Measurements from ENCODE around the gene LRRC74A. TPM values are rescaled to one million over a fixed set of nuclear protein-coding genes. Genes with fewer than 3 reads are reported as not detected.

Gene LRRC74A
- total and polyA plus RNA-seq, 4 experiments from 2014 or later, result not detected

DNA sequence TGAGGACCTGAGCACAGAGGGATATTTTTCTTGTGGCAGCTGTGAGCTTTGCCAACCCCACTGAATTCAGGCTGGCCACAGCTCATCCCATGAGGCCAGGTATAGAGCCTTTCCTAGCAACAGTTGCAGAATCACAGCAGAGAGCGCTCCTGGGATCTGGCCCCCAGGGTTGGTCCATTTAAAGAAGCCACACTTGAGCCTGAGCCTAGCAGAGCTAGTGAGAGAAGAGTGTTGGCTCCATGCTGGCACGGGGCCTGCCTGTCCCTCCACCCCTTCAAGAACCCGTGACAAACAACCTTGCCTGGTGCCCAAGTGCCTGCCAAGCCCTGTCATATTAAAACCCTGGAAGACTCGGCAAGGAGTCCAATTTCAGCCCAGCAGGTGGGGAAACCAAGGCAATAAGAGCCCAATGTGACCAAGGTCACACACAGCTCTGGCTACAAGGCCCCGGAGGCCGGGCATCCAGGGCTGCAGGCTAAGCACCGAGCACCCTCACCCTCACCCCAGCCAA, 91.6 kb downstream of the LRRC74A start:
- intact Hi-C loops (cut with micrococcal nuclease), result no loop called here
- Histone ChIP-seq H3K27ac (ENCODE audit: low read depth, low read length) (no peak overlapping the region), H3K4me3 (ENCODE audit: low read length in 2 of 2) (no peak overlapping the region), H3K36me3 (ENCODE audit: insufficient read depth, low read length) (no peaks in the 10 kb centered on the region), H3K9me3 (ENCODE audit: control insufficient read depth in 1 of 2, low read length in 2 of 2) (no peaks in the 10 kb centered on the region), H3K27me3 (ENCODE audit: insufficient read depth, low read length) (no peaks in the 10 kb centered on the region), H3K4me1 (ENCODE audit: insufficient read depth, low read length) (peaks cover 40% of the 10 kb centered on the region)
- H3K27me3 Mint-ChIP-seq, result no peaks in the 10 kb centered on the region
- H3K4me3 Mint-ChIP-seq, result peak overlapping the region in 1 of 8 donors; percentile 16
- H3K9me3 Mint-ChIP-seq, result peaks cover 0 to 1% (median 0%) of the 10 kb centered on the region in 8 donors
- POLR2A ChIA-PET (ENCODE audit: partially characterized antibody), result interaction anchor here (0.8 to 2.3 kb wide), 5 partner anchors 9 to 136 kb away, joined by 3 to 7 read pairs (median 3); partner anchors contain the start of gene IRF2BPL
- H3K36me3 Mint-ChIP-seq, result no peaks in the 10 kb centered on the region
- peaks cover 23 to 57% (median 42%) of the 10 kb centered on the region in 4 donors for H3K4me1 Mint-ChIP-seq
- peak overlapping the region in 5 of 7 donors; percentile 29 to 69 (median 33) for H3K27ac Mint-ChIP-seq
- CTCF ChIA-PET (ENCODE audit: partially characterized antibody), result interaction anchor here (0.8 to 14.2 kb wide), 14 partner anchors 9 to 150 kb away, joined by 3 to 360 read pairs (median 4); no protein-coding TSS in a partner anchor
- DNase-seq, result no peak

- H3K27me3 ChIP-seq (ENCODE audit: insufficient read depth, low read length), result no peaks in the 10 kb centered on the region
- H3K27ac ChIP-seq (ENCODE audit: low read depth, low read length), result no peak overlapping the region
- Mint-ChIP-seq H3K4me3 (no peak overlapping the region), H3K9me3 (peaks cover 0 to 1% (median 0%) of the 10 kb centered on the region in 8 donors), H3K36me3 (no peaks in the 10 kb centered on the region), H3K27me3 (no peaks in the 10 kb centered on the region), H3K4me1 (peaks cover 22 to 58% (median 43%) of the 10 kb centered on the region in 4 donors), H3K27ac (peak overlapping the region in 3 of 7 donors; percentile 32 to 74 (median 33))
- no peak for DNase-seq
- peaks cover 36% of the 10 kb centered on the region for H3K4me1 ChIP-seq (ENCODE audit: insufficient read depth, low read length)
- no peaks in the 10 kb centered on the region for H3K9me3 ChIP-seq (ENCODE audit: control insufficient read depth in 1 of 2, low read length in 2 of 2)
- intact Hi-C loops (cut with micrococcal nuclease), result no loop called here
- ChIA-PET POLR2A (ENCODE audit: partially characterized antibody) (interaction anchor here (1.2 to 1.4 kb wide), 2 partner anchors 9 to 110 kb away, joined by 3 to 6 read pairs; partner anchors contain the start of gene IRF2BPL), CTCF (ENCODE audit: partially characterized antibody) (interaction anchor here (0.8 to 14.2 kb wide), 10 partner anchors 10 to 149 kb away, joined by 3 to 360 read pairs (median 12); no protein-coding TSS in a partner anchor)
- H3K4me3 ChIP-seq (ENCODE audit: low read length in 2 of 2), result no peak overlapping the region
- H3K36me3 ChIP-seq (ENCODE audit: insufficient read depth, low read length), result no peaks in the 10 kb centered on the region
Measured at GRCh38 chr14:76918256-76918781, 92.1 kb downstream of the LRRC74A start.

GRCh38 chr14:76918782-76919394, 92.7 kb downstream of the LRRC74A start:
- Histone ChIP-seq H3K4me3 (ENCODE audit: low read length in 2 of 2) (no peak overlapping the region), H3K36me3 (ENCODE audit: insufficient read depth, low read length) (no peaks in the 10 kb centered on the region), H3K27ac (ENCODE audit: low read depth, low read length) (no peak overlapping the region), H3K27me3 (ENCODE audit: insufficient read depth, low read length) (no peaks in the 10 kb centered on the region), H3K4me1 (ENCODE audit: insufficient read depth, low read length) (peaks cover 32% of the 10 kb centered on the region), H3K9me3 (ENCODE audit: control insufficient read depth in 1 of 2, low read length in 2 of 2) (no peaks in the 10 kb centered on the region)
- Mint-ChIP-seq H3K27me3 (no peaks in the 10 kb centered on the region), H3K4me3 (no peak overlapping the region), H3K36me3 (no peaks in the 10 kb centered on the region), H3K4me1 (peaks cover 18 to 58% (median 43%) of the 10 kb centered on the region in 4 donors), H3K9me3 (peaks cover 0 to 1% (median 0%) of the 10 kb centered on the region in 8 donors), H3K27ac (peak overlapping the region in 2 of 7 donors; percentile 46 to 57)
- intact Hi-C loops (cut with micrococcal nuclease), result no loop called here
- no peak for DNase-seq
- ChIA-PET POLR2A (ENCODE audit: partially characterized antibody) (interaction anchor here (0.8 to 2.8 kb wide), 5 partner anchors 10 to 135 kb away, joined by 3 to 22 read pairs (median 3); no protein-coding TSS in a partner anchor), CTCF (ENCODE audit: partially characterized antibody) (interaction anchor here (0.6 to 14.2 kb wide), 10 partner anchors 10 to 913 kb away, joined by 4 to 360 read pairs (median 10); no protein-coding TSS in a partner anchor)

Other genes starting within 250 kb of the LRRC74A start
- 10 to 100 TPM in 1 of 2 experiments, 1 to 10 TPM in 1; 9.3 to 12.6 TPM for gene VASH1, start 64.9 kb upstream of the LRRC74A start, total RNA-seq
- gene VASH1, start 64.9 kb upstream of the LRRC74A start, polyA plus RNA-seq, result 1 to 10 TPM in 1 of 2 donors, under 1 TPM in 1; 0.59 to 1.8 TPM
- 10 to 100 TPM; 26.1 to 28.0 TPM for gene ANGEL1, start 13.5 kb upstream of the LRRC74A start, total RNA-seq
- 10 to 100 TPM; 17.9 to 32.0 TPM for gene ANGEL1, start 13.5 kb upstream of the LRRC74A start, polyA plus RNA-seq
- 10 to 100 TPM; 36.6 to 37.7 TPM for gene IRF2BPL, start 202.3 kb downstream of the LRRC74A start, total RNA-seq
- gene IRF2BPL, start 202.3 kb downstream of the LRRC74A start, polyA plus RNA-seq, result 1 to 10 TPM; 1.2 to 3.8 TPM